PC-9 (cell line): ENCODE measurements around the gene HCFC1R1. TPM values are rescaled to one million over a fixed set of nuclear protein-coding genes. Genes with fewer than 3 reads are reported as not detected.

Experiments used
- BruUV-seq: library from RNA; stranded (reverse); fragments of 400-500 nt; replicated peaks from 2 replicates; lab custom pipeline; 2021; lab: Mats Ljungman, UMichigan
- CTCF ChIA-PET: fragments of 300-600 bp; sonication (Branson Sonifier 250); formaldehyde crosslinking; loops from one replicate; lab custom pipeline; 2022; ENCODE audit warnings: antibody characterized with exemption; lab: Charles Lee
- POLR2A ChIA-PET: fragments of 300-600 bp; sonication (Branson Sonifier 250); formaldehyde crosslinking; loops from one replicate; lab custom pipeline; 2022; ENCODE audit warnings: antibody characterized with exemption; ENCODE audit not compliant: unreplicated experiment; lab: Charles Lee
- DNase-seq, 2 experiments: peaks; one replicate each; pipeline versions ENCODE4 v3.0.0 to v3.0.0-alpha.2; 2015 to 2022; ENCODE audit warnings: mixed read lengths in 1 of 2
- H2AFZ ChIP-seq: fragments of 200-600 bp; sonication (generic); 2 replicates; pipeline ENCODE4 v1.8.1; 2017; ENCODE audit warnings: antibody characterized with exemption
- H3F3A ChIP-seq: fragments of 200-600 bp; sonication (generic); 2 replicates; pipeline ENCODE4 v1.8.1; 2017; ENCODE audit warnings: antibody characterized with exemption, mild to moderate bottlenecking, low read depth; ENCODE audit not compliant: insufficient read depth
- H3K27ac ChIP-seq: fragments of 200-600 bp; sonication (generic); 2 replicates; pipeline ENCODE4 v1.6.1; 2016; ENCODE audit warnings: mixed run types
- H3K27me3 ChIP-seq: fragments of 200-600 bp; sonication (generic); 2 replicates; pipeline ENCODE4 v1.6.1; 2016; ENCODE audit warnings: low read depth, mixed run types; ENCODE audit not compliant: insufficient read depth
- H3K36me3 ChIP-seq: fragments of 200-600 bp; sonication (generic); 2 replicates; pipeline ENCODE4 v1.6.1; 2016; ENCODE audit warnings: low read depth, mixed run types
- H3K4me1 ChIP-seq: fragments of 200-600 bp; sonication (generic); replicated peaks from 2 replicates; pipeline ENCODE4 v1.6.1; 2016; ENCODE audit warnings: mixed run types; ENCODE audit not compliant: insufficient read depth
- H3K4me2 ChIP-seq: fragments of 200-600 bp; sonication (generic); 2 replicates; pipeline ENCODE4 v1.6.1; 2017; ENCODE audit warnings: mixed run types
- H3K4me3 ChIP-seq: fragments of 200-600 bp; sonication (generic); 2 replicates; pipeline ENCODE4 v1.6.1; 2016; ENCODE audit warnings: mixed run types
- H3K79me2 ChIP-seq: fragments of 200-600 bp; sonication (generic); 2 replicates; pipeline ENCODE4 v1.6.1; 2017; ENCODE audit warnings: low read depth, mixed run types
- H3K9me2 ChIP-seq: fragments of 200-600 bp; sonication (generic); 2 replicates; pipeline ENCODE4 v1.8.1; 2017; ENCODE audit warnings: mild to moderate bottlenecking; ENCODE audit not compliant: insufficient read depth
- H3K9me3 ChIP-seq: fragments of 200-600 bp; sonication (generic); 2 replicates; pipeline ENCODE4 v1.8.1; 2016; ENCODE audit warnings: low read depth; ENCODE audit not compliant: insufficient read depth
- H4K20me1 ChIP-seq: fragments of 200-600 bp; sonication (generic); 2 replicates; pipeline ENCODE4 v1.8.1; 2017; ENCODE audit not compliant: insufficient read depth
- EZH2 ChIP-seq: fragments of 200-600 bp; sonication (generic); IDR thresholded peaks from 2 replicates; pipeline ENCODE4 v1.8.0; 2017; ENCODE audit warnings: antibody characterized with exemption, low read depth
- intact Hi-C: fragments of 100-400 bp; cut with micrococcal nuclease; formaldehyde crosslinking; loops from one replicate; pipeline ENCODE4 v1.10.0; 2022; ENCODE audit not compliant: unreplicated experiment
- total RNA-seq: library from RNA; stranded (reverse); gene quantifications from 2 replicates; pipeline ENCODE4 v1.2.3, GENCODE V29; 2021
- TF ChIP-seq, protein P1 (sequence below): fragments of 200-600 bp; sonication (generic); conservative IDR thresholded peaks from 2 replicates; pipeline ENCODE4 v1.6.1; 2017; ENCODE audit warnings: mixed run types, antibody characterized with exemption, mild to moderate bottlenecking, moderate library complexity

HCFC1R1 gene
- total RNA-seq, 1 experiment from 2014 or later = 118 TPM

DNA sequence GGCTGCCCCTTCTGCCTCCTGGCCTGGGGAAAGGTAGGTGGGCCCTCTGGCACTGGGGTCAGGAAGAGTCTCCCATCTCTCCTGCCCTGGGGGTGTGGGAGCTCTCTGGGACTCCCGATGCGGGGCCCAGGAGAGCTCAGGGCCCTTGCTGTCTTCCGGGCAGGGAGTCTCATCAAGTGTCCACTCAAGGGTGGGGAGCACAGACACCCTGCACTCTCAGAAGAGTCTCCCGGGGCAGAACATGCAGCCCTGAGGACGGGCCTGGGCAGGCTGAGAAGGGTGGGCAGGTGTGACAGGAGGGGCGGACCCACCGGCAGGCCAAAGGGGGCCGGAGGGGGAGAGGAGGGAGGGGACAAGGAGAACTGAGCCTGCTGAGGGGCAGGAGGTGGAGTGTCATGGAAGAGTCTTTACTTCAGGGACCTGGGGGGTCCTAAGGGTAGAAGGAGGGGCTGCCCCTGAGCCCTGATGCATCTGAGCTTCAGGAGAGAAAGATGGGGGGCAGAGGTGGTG is 35.1 kb downstream of the HCFC1R1 start:
- BruUV-seq = no TSS peak
- H3K4me1 ChIP-seq = peaks cover 22% of the 10 kb centered on the region; the same call in 1 of the 2 replicates
- no peak for TF ChIP-seq EZH2
- TF ChIP-seq, protein P1, sequence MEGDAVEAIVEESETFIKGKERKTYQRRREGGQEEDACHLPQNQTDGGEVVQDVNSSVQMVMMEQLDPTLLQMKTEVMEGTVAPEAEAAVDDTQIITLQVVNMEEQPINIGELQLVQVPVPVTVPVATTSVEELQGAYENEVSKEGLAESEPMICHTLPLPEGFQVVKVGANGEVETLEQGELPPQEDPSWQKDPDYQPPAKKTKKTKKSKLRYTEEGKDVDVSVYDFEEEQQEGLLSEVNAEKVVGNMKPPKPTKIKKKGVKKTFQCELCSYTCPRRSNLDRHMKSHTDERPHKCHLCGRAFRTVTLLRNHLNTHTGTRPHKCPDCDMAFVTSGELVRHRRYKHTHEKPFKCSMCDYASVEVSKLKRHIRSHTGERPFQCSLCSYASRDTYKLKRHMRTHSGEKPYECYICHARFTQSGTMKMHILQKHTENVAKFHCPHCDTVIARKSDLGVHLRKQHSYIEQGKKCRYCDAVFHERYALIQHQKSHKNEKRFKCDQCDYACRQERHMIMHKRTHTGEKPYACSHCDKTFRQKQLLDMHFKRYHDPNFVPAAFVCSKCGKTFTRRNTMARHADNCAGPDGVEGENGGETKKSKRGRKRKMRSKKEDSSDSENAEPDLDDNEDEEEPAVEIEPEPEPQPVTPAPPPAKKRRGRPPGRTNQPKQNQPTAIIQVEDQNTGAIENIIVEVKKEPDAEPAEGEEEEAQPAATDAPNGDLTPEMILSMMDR = no peak
- H4K20me1 ChIP-seq = no peaks in the 10 kb centered on the region
- POLR2A ChIA-PET = no interaction called here
- H3K79me2 ChIP-seq = no peaks in the 10 kb centered on the region
- no peaks in the 10 kb centered on the region for H3K9me2 ChIP-seq
- no peaks in the 10 kb centered on the region for H3K36me3 ChIP-seq
- no peak overlapping the region for H3K27ac ChIP-seq
- CTCF ChIA-PET = interaction anchor here (0.6 kb wide), 1 partner anchor 37 kb away, joined by 6 read pairs; no protein-coding TSS in a partner anchor
- H3K4me2 ChIP-seq = no peak overlapping the region
- intact Hi-C loops = no loop called here
- H3K27me3 ChIP-seq = no peaks in the 10 kb centered on the region
- H3K9me3 ChIP-seq = no peaks in the 10 kb centered on the region
- no peak for DNase-seq
- no peak overlapping the region for H2AFZ ChIP-seq
- peaks cover 17% of the 10 kb centered on the region; the same call in 1 of the 2 replicates for H3F3A ChIP-seq
- H3K4me3 ChIP-seq = no peak overlapping the region

DNA sequence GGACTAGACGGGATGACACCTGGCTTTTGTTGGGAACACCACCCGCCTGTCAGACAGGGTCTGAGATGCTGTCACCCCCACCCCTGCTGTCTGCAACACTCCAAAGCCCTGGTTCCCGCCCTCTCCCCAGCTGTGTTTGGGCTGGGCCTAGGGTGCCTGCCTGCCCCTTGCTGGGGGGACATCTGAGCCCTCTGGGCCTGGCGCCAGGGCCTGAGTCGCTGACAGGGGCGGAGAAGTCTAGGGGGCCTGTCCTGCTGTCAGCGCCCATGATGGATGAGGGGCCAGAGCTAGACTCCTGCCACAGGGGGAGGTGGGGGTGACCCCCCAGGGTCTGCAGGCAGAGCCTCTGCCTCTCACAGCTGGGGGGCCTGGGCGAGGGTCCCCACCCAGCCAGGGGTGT is 35.9 kb downstream of the HCFC1R1 start:
- intact Hi-C loops = no loop called here
- H3F3A ChIP-seq = peaks cover 17% of the 10 kb centered on the region; the same call in 1 of the 2 replicates
- BruUV-seq = no TSS peak
- CTCF ChIA-PET = no interaction called here
- TF ChIP-seq EZH2 = no peak
- TF ChIP-seq, protein P1 = no peak
- no peaks in the 10 kb centered on the region for H3K36me3 ChIP-seq
- H3K4me3 ChIP-seq = no peak overlapping the region
- peaks cover 25% of the 10 kb centered on the region; the same call in 1 of the 2 replicates for H3K4me1 ChIP-seq
- no peak for DNase-seq
- H2AFZ ChIP-seq = no peak overlapping the region
- no peak overlapping the region for H3K27ac ChIP-seq
- H3K9me3 ChIP-seq = no peaks in the 10 kb centered on the region
- H3K79me2 ChIP-seq = no peaks in the 10 kb centered on the region
- POLR2A ChIA-PET = no interaction called here
- H3K9me2 ChIP-seq = no peaks in the 10 kb centered on the region
- H3K27me3 ChIP-seq = no peaks in the 10 kb centered on the region
- no peak overlapping the region for H3K4me2 ChIP-seq
- no peaks in the 10 kb centered on the region for H4K20me1 ChIP-seq

GRCh38 chr16:2987286-2987685 is 36.5 kb downstream of the HCFC1R1 start:
- intact Hi-C loops = no loop called here
- CTCF ChIA-PET = no interaction called here

More at GRCh38 chr16:2987286-2987685, 36.5 kb downstream of the HCFC1R1 start:
- Histone ChIP-seq H3K4me1 (peaks cover 20% of the 10 kb centered on the region; the same call in 1 of the 2 replicates), H3K4me3 (no peak overlapping the region), H3K4me2 (no peak overlapping the region), H3F3A (peaks cover 20% of the 10 kb centered on the region; the same call in 1 of the 2 replicates), H2AFZ (no peak overlapping the region), H4K20me1 (no peaks in the 10 kb centered on the region), H3K36me3 (no peaks in the 10 kb centered on the region), H3K9me3 (no peaks in the 10 kb centered on the region), H3K27ac (no peak overlapping the region), H3K79me2 (no peaks in the 10 kb centered on the region), H3K9me2 (no peaks in the 10 kb centered on the region), H3K27me3 (no peaks in the 10 kb centered on the region)
- no TSS peak for BruUV-seq
- no peak for DNase-seq
- POLR2A ChIA-PET = no interaction called here
- TF ChIP-seq, protein P1 = no peak
- TF ChIP-seq EZH2 = no peak
